ENCODE results near the gene RMND1. TPM values are rescaled to one million over a fixed set of nuclear protein-coding genes. Genes with fewer than 3 reads are reported as not detected.
"Not testable (repeated sequence)": the region's sequence is repeated elsewhere in the genome, so short reads cannot be mapped to it uniquely, and the experiment has no call there.

RMND1 gene
- total RNA-seq, 1 donor from 2014 or later = 18.2 TPM

DNA sequence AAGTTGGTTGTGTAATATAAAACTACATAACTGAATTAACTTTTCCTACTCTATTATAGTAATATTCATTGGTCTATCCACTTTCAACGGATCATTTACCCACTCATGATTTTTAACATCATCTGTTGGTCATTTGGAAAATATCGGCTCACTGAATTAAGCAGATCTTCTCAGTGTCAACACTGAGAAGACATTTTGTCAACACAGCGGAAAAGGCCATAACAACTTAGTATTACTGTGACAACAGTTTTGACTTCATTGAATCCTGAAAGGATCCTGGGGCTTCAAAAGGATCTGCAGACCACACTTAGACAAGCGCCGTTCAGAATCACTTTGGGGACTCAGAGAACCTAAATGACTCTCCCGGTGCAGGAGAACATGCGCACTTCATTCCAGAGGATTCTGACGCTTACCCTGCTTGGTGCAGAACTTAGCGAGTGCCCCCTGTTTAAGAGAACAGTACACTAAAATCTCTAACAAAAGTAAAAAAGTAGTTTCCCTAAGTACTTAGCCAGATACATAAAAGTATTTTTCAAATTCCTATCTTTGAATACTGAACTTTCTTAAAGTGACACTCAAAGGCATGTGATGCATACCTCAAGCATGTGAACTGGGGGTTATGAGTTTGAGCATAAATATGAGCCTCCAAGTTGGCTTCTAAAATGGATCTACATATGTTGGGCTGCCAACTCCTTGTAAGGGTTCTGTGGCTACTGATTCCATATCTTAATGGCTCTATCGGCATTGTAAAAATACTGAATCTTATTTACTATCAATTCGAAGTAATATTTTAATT lies 64.6 kb downstream of the RMND1 start:
- no peak for DNase-seq (ENCODE audit: extremely low read depth, low read depth, low spot score)

DNA sequence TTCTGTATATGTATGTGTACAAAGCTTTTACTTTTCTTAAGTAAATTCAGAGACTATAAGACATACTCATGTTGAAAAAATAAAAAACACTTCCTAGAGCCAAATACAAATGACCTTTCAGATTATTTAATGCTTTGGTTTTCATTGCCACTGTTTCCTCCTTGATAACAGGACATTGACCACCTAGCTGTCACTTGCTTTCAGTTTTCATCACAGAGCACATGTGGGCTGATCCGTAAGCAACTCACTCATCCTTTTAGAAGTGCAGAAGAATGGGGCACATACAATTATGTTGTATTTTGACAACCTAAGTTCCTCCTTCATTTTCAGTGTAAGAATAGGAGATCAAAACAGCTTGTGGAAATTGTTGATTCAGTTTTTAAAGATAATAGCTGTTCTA lies 66.7 kb downstream of the RMND1 start:
- no peak for DNase-seq (ENCODE audit: extremely low read depth, low read depth, low spot score)

DNA sequence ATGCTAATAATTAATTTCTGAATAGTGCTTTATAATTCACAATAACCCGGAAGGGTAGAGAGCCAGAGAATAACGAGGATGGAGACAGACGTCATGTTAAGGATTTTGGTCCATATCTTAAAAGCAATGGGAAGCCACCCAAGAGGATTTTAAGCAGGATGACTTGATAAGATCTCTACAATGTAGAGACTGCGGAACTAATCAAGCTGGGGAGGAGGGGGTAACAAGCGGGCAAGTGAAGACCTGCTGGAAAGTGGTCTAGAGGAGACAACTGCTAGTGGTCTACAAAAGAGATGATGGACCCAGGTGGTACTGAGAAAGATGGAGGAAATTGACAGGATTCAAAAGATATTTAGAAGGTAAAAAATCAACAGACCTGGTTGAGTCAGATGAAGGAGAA lies 67.8 kb downstream of the RMND1 start:
- no peak for DNase-seq (ENCODE audit: extremely low read depth, low read depth, low spot score)

- not testable (repeated sequence) for DNase-seq (ENCODE audit: extremely low read depth, low read depth, low spot score)
These were observed 69.3 kb downstream of the RMND1 start for GRCh38 chr6:151382631-151383030.

GRCh38 chr6:151381722-151382121 lies 70.2 kb downstream of the RMND1 start:
- no peak for DNase-seq (ENCODE audit: extremely low read depth, low read depth, low spot score)

GRCh38 chr6:151380848-151381205 lies 71.1 kb downstream of the RMND1 start:
- no peak for DNase-seq (ENCODE audit: extremely low read depth, low read depth, low spot score)

GRCh38 chr6:151379933-151380847 lies 71.7 kb downstream of the RMND1 start:
- DNase-seq (ENCODE audit: extremely low read depth, low read depth, low spot score) = no peak

DNA sequence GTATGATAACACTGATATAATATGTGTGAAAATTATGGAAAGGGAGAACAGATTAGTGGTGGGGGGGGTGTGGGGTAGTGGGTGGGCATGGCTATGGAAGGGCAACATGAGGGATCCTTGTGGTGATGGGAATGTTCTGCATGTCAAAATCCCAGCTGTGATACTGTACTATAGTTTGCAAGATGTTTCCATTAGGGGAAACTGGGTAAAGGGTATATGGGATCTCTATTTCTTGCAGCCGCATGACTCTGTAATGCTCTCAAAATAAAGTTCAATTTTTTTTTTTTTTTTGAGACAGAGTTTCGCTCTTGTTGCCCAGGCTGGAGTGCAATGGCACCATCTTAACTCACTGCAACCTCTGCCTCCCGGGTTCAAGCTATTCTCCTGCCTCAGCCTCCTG lies 74.8 kb downstream of the RMND1 start:
- no peak for DNase-seq (ENCODE audit: extremely low read depth, low read depth, low spot score)

- DNase-seq (ENCODE audit: extremely low read depth, low read depth, low spot score) = no peak
These were observed 75.5 kb downstream of the RMND1 start for GRCh38 chr6:151376440-151376839.

DNA sequence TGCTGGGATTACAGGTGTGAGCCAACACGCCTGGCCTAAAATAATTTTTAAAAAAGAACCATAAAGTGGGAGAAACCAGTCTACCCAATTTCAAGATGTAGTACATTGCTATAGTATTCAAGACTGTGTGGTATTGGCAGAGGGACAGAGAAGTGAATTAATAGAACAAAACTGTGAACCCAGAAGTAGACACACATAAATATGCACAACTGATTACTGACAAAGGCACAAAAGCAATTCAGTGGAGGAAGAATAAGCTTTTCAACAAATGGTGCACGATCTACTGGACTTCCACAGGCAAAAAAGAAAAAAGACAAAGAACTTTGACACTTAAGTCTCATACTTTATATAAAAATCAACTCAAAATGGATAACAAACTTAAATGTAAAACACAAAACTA lies 76.1 kb downstream of the RMND1 start:
- no peak for DNase-seq (ENCODE audit: extremely low read depth, low read depth, low spot score)

- no peak for DNase-seq (ENCODE audit: extremely low read depth, low read depth, low spot score)
These were observed 77.8 kb downstream of the RMND1 start for GRCh38 chr6:151374036-151374683.

DNA sequence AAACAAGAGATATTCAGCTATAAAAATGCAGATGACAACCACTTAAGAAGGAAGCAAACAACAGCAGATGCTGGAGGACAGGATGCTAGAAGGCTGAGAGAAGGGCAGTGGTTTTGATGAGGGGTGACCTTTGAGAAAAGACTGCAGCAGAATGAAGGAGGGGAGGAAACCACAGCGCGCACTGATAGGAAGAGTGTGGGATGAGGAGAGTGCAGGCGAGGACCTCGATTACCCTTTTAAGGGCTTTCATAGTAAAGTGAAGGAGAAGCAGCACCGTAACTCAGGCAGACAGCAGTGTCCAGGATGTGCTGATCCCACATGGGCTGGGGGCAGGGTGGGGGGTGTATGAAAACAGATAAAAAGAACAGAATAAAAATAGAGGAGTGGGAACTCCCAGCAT lies 79.8 kb downstream of the RMND1 start:
- DNase-seq (ENCODE audit: extremely low read depth, low read depth, low spot score) = no peak

- no peak for DNase-seq (ENCODE audit: extremely low read depth, low read depth, low spot score)
These were observed 81.3 kb downstream of the RMND1 start for GRCh38 chr6:151370509-151371078.

DNA sequence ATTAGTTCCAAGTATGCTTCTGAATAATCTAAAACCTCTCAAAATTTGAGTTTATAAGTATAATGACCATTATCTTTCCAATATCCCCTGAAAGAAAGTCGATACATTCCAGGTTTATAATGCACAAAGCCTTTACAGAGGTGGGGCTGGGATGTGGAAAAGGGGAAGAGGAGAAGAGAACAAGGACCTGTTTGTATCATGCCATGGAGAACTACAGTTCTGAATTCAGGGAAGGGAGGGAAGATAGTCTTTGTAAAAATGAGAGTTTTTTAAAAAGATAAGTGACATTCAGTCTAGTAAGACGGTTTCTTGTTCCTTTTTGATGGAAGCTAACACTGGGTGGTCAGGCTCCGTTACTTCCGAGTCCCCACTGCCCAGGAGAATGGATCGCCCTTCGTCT lies 86.7 kb downstream of the RMND1 start:
- DNase-seq (ENCODE audit: extremely low read depth, low read depth, low spot score) = no peak

DNA sequence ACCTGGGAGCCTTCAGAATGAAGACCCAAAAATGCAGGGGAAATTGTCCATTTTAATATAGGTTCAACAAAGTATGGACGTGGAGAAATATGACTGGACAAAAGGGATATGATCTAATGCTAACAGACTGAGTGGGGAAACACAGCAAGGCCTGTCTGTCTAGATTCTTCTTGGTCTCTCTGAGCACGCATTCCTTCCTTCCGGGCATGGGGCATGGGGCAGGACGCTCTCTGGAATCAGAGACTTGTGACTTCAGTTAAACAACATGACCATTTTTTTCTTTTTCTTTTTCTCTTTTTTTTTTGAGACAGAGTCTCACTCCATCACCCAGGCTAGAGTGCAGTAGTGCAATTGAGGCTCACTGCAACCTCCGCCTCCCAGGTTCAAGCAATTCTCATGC lies 92.4 kb downstream of the RMND1 start:
- DNase-seq (ENCODE audit: extremely low read depth, low read depth, low spot score) = no peak

- no peak for DNase-seq (ENCODE audit: extremely low read depth, low read depth, low spot score)
These were observed 93.5 kb downstream of the RMND1 start for GRCh38 chr6:151358475-151358874.

- DNase-seq (ENCODE audit: extremely low read depth, low read depth, low spot score) = no peak
These were observed 94.0 kb downstream of the RMND1 start for GRCh38 chr6:151357758-151358436.

DNA sequence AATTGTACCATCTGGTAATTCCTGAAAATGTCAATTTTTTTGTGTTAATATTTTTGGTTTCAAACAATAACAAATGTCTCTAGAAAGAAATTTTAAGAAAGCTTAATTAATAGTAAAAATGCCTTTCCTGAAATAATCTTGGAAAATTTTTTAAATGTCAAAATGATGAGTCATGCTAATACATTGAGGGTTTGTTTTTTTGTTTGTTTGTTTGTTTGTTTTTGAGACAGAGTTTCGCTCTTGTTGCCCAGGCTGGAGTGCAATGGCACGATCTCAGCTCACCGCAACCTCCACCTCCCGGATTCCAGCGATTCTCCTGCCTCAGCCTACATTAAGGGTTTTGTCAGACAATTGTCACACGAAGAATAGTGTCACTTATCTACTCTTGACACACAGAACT lies 94.9 kb downstream of the RMND1 start:
- DNase-seq (ENCODE audit: extremely low read depth, low read depth, low spot score) = not testable (repeated sequence)

All from glomerular endothelial cell (primary cell).